ENCODE measurements around the gene UGT1A1. TPM values are rescaled to one million over a fixed set of nuclear protein-coding genes. Genes with fewer than 3 reads are reported as not detected.

The UGT1A1 gene
- total and polyA plus RNA-seq, 2 of the 13 experiments (the other 11 are each of a cell fraction or from before 2014, with no cell fraction given) = 0.69 to 0.75 TPM

GRCh38 chr2:233745073-233745755, 14.9 kb upstream of the UGT1A1 start (continued):
- TF ChIP-seq UBTF (CRISPR knock-in tag; IDR thresholded peaks at IDR 0.05) (no peak; the same call in 1 of the 2 replicates), USF2 (IDR thresholded peaks at IDR 0.05; ENCODE audit: low read depth, low read length) (no peak), USF2 (CRISPR knock-in tag; IDR thresholded peaks at IDR 0.05; ENCODE audit: borderline replicate concordance) (peak; percentile 41; the same call in 1 of the 2 replicates), THAP8 (CRISPR knock-in tag; IDR thresholded peaks at IDR 0.05; ENCODE audit: borderline replicate concordance) (no peak), ZNF841 (CRISPR knock-in tag; IDR thresholded peaks at IDR 0.05; ENCODE audit: borderline replicate concordance) (no peak), TEAD2 (CRISPR knock-in tag; IDR thresholded peaks at IDR 0.05) (no peak), TP53 (CRISPR knock-in tag; conservative IDR thresholded peaks at IDR 0.05) (no peak), AKAP8 (CRISPR knock-in tag; IDR thresholded peaks at IDR 0.05) (peak; percentile 79; the same call in 1 of the 2 replicates), HOXD1 (CRISPR knock-in tag; IDR thresholded peaks at IDR 0.05) (0 out of 2 replicates have a peak, but pooled peaks have one; percentile 72), KLF6 (CRISPR knock-in tag; IDR thresholded peaks at IDR 0.05) (peak; percentile 69; the same call in 1 of the 2 replicates), GLMP (CRISPR knock-in tag; IDR thresholded peaks at IDR 0.05; ENCODE audit: borderline replicate concordance) (no peak), ZNF670 (CRISPR knock-in tag; IDR thresholded peaks at IDR 0.05; ENCODE audit: borderline replicate concordance) (peak; percentile 96), SNAPC2 (CRISPR knock-in tag; IDR thresholded peaks at IDR 0.05) (no peak), SATB2 (CRISPR knock-in tag; IDR thresholded peaks at IDR 0.05) (peak; percentile 83; the same call in 1 of the 2 replicates), ASH2L (IDR thresholded peaks at IDR 0.05; ENCODE audit: insufficient read length, low read depth, low read length) (peak; percentile 74), ZNF724P (CRISPR knock-in tag; IDR thresholded peaks at IDR 0.05; ENCODE audit: borderline replicate concordance) (peak; percentile 46; the same call in 1 of the 2 replicates), ZMYM3 (CRISPR knock-in tag; IDR thresholded peaks at IDR 0.05) (peak; percentile 69; the same call in 1 of the 2 replicates), E2F2 (CRISPR knock-in tag; IDR thresholded peaks at IDR 0.05; ENCODE audit: borderline replicate concordance) (no peak), ZNF589 (CRISPR knock-in tag; conservative IDR thresholded peaks at IDR 0.05) (peak; percentile 59; the same call in 1 of the 2 replicates)
